Activated CD4-positive, alpha-beta T cell treated with anti-CD3 and anti-CD28 coated beads, Interleukin-2, Interleukin-6, amounts not matched to agents 100 ng/mL and 50 ng/mL, durations not matched to agents 16 hours and 8 hours (primary cell): Measurements from ENCODE around the gene APCDD1L.

Experiments
- DNase-seq: peaks from one replicate; pipeline ENCODE4 v3.0.0-alpha.2; 2020

APCDD1L gene

GRCh38 chr20:58544891-58545290, 29.7 kb upstream of the APCDD1L start:
- DNase-seq, result no peak

- no peak for DNase-seq
Observed at GRCh38 chr20:58544286-58544685, 29.1 kb upstream of the APCDD1L start.

GRCh38 chr20:58543274-58543673, 28.1 kb upstream of the APCDD1L start:
- DNase-seq, result no peak

- DNase-seq, result peak; percentile 2
Observed at GRCh38 chr20:58542411-58543095, 27.4 kb upstream of the APCDD1L start.

GRCh38 chr20:58542034-58542410, 26.8 kb upstream of the APCDD1L start:
- DNase-seq, result peak; percentile 23

- peak; percentile 8 for DNase-seq
Observed at GRCh38 chr20:58538752-58539151, 23.6 kb upstream of the APCDD1L start.

- no peak for DNase-seq
Observed at GRCh38 chr20:58537831-58538230, 22.6 kb upstream of the APCDD1L start.

- no peak for DNase-seq
Observed at GRCh38 chr20:58536289-58536688, 21.1 kb upstream of the APCDD1L start.

GRCh38 chr20:58531657-58532056, 16.5 kb upstream of the APCDD1L start:
- DNase-seq, result no peak

- no peak for DNase-seq
Observed at GRCh38 chr20:58531063-58531462, 15.9 kb upstream of the APCDD1L start.

- no peak for DNase-seq
Observed at GRCh38 chr20:58528412-58528811, 13.2 kb upstream of the APCDD1L start.

- DNase-seq, result no peak
Observed at GRCh38 chr20:58526411-58526810, 11.2 kb upstream of the APCDD1L start.

GRCh38 chr20:58524814-58525213, 9.6 kb upstream of the APCDD1L start:
- DNase-seq, result no peak

GRCh38 chr20:58523971-58524315, 8.7 kb upstream of the APCDD1L start:
- no peak for DNase-seq

- no peak for DNase-seq
Observed at GRCh38 chr20:58523072-58523970, 8.1 kb upstream of the APCDD1L start.

GRCh38 chr20:58522666-58523065, 7.5 kb upstream of the APCDD1L start:
- DNase-seq, result no peak

GRCh38 chr20:58521763-58522162, 6.6 kb upstream of the APCDD1L start:
- no peak for DNase-seq

GRCh38 chr20:58519940-58520712, 4.9 kb upstream of the APCDD1L start:
- DNase-seq, result no peak

- DNase-seq, result no peak
Observed at GRCh38 chr20:58518896-58519593, 3.8 kb upstream of the APCDD1L start.

GRCh38 chr20:58518387-58518786, 3.2 kb upstream of the APCDD1L start:
- DNase-seq, result no peak

GRCh38 chr20:58514321-58515232, 622 bp downstream of the APCDD1L start:
- DNase-seq, result no peak
